CD14-positive monocyte (primary cell): ENCODE results near the gene C3orf20. TPM values are rescaled to one million over a fixed set of nuclear protein-coding genes. Genes with fewer than 3 reads are reported as not detected.

Source experiments
- DNase-seq, 3 donors: peaks; one replicate each; pipeline ENCODE4 v3.0.0-alpha.2; 2011 to 2022
- H2AFZ ChIP-seq: 2 replicates; pipeline ENCODE4 v1.6.0; 2012; ENCODE audit warnings: mild to moderate bottlenecking, low read depth, low read length, inconsistent platforms; ENCODE audit not compliant: insufficient read depth, poor library complexity, severe bottlenecking
- H3K27ac ChIP-seq, 2 donors: 1 replicate in 1 of 2; 2 replicates in 1 of 2; pipeline ENCODE4 v1.5.1; 2012 to 2013; ENCODE audit warnings: low read length in 2 of 2, control low read depth in 1 of 2, inconsistent platforms in 1 of 2, low read depth in 1 of 2, mild to moderate bottlenecking in 1 of 2
- H3K27me3 ChIP-seq, 2 donors: one replicate each; pipeline versions ENCODE4 v1.6.0 to v1.6.1; 2011 to 2013; ENCODE audit warnings: low read length in 2 of 2; ENCODE audit not compliant: control insufficient read depth in 2 of 2, insufficient read depth in 2 of 2
- H3K36me3 ChIP-seq, 2 donors: replicated peaks in 1 of 2; 1 replicate in 1 of 2; 2 replicates in 1 of 2; pipeline versions ENCODE4 v1.5.1 to v1.6.1; 2012 to 2013; ENCODE audit warnings: low read length in 2 of 2, control low read depth in 1 of 2, inconsistent platforms in 1 of 2, mild to moderate bottlenecking in 1 of 2; ENCODE audit not compliant: insufficient read depth in 2 of 2, control insufficient read depth in 1 of 2
- H3K4me1 ChIP-seq, 2 donors: 1 replicate in 1 of 2; 2 replicates in 1 of 2; pipeline versions ENCODE4 v1.5.1 to v1.6.1; 2012 to 2013; ENCODE audit warnings: low read length in 2 of 2, control low read depth in 1 of 2, inconsistent platforms in 1 of 2, mild to moderate bottlenecking in 1 of 2, moderate library complexity in 1 of 2; ENCODE audit not compliant: insufficient read depth in 2 of 2, control insufficient read depth in 1 of 2
- H3K4me2 ChIP-seq: replicated peaks from 2 replicates; pipeline ENCODE3; 2012; ENCODE audit warnings: low read length, moderate library complexity, mild to moderate bottlenecking; ENCODE audit not compliant: poor library complexity, severe bottlenecking; ENCODE audit errors: extremely low read depth
- H3K4me3 ChIP-seq, 3 experiments: fragments of 200-600 bp in 1 of 3; sonication (generic) in 1 of 3; replicated peaks in 1 of 3; 1 replicate in 2 of 3; 2 replicates in 1 of 3; pipeline ENCODE4 v1.5.1; 2011 to 2013; ENCODE audit warnings: low read length in 3 of 3, mild to moderate bottlenecking in 3 of 3, control low read depth in 2 of 3, low read depth in 2 of 3, inconsistent platforms in 1 of 3, moderate library complexity in 1 of 3
- H3K79me2 ChIP-seq: 2 replicates; pipeline ENCODE4 v1.6.0; 2012; ENCODE audit warnings: mild to moderate bottlenecking, control low read depth, inconsistent platforms, low read length, moderate library complexity; ENCODE audit not compliant: insufficient read depth
- H3K9ac ChIP-seq: 2 replicates; pipeline ENCODE4 v1.6.0; 2017; ENCODE audit warnings: low read length, mild to moderate bottlenecking; ENCODE audit not compliant: insufficient read depth, poor library complexity, severe bottlenecking
- H3K9me3 ChIP-seq, 2 donors: replicated peaks in 1 of 2; 1 replicate in 1 of 2; 2 replicates in 1 of 2; pipeline versions ENCODE4 v1.5.1 to v1.6.1; 2012 to 2013; ENCODE audit warnings: low read length in 2 of 2, control low read depth in 1 of 2; ENCODE audit not compliant: control insufficient read depth in 1 of 2, insufficient read depth in 1 of 2
- H4K20me1 ChIP-seq: 2 replicates; pipeline ENCODE4 v1.6.0; 2012; ENCODE audit warnings: mild to moderate bottlenecking, low read length, control low read depth, moderate library complexity; ENCODE audit not compliant: insufficient read depth
- H3K27ac Mint-ChIP-seq, 7 donors: one replicate each; pipeline ENCODE4 v1.8.0; 2020; ENCODE audit warnings: mild to moderate bottlenecking in 7 of 7, mixed read lengths in 7 of 7, moderate library complexity in 6 of 7, inconsistent platforms in 2 of 7
- H3K27me3 Mint-ChIP-seq, 3 donors: one replicate each; pipeline ENCODE4 v1.8.0; 2021 to 2022; ENCODE audit warnings: low read depth in 3 of 3, mild to moderate bottlenecking in 3 of 3, mixed read lengths in 3 of 3, moderate library complexity in 3 of 3, inconsistent platforms in 1 of 3
- H3K36me3 Mint-ChIP-seq, 2 donors: one replicate each; pipeline ENCODE4 v1.8.0; 2020; ENCODE audit warnings: mixed read lengths in 2 of 2, inconsistent platforms in 1 of 2, mild to moderate bottlenecking in 1 of 2
- H3K4me1 Mint-ChIP-seq: one replicate; pipeline ENCODE4 v1.8.0; 2020; ENCODE audit warnings: mild to moderate bottlenecking, mixed read lengths
- H3K4me3 Mint-ChIP-seq, 2 donors: one replicate each; pipeline ENCODE4 v1.8.0; 2020; ENCODE audit warnings: mild to moderate bottlenecking in 2 of 2, mixed read lengths in 2 of 2, moderate library complexity in 1 of 2
- H3K9me3 Mint-ChIP-seq, 7 donors: one replicate each; pipeline ENCODE4 v1.8.0; 2020 to 2022; ENCODE audit warnings: mixed read lengths in 7 of 7, mild to moderate bottlenecking in 6 of 7, moderate library complexity in 6 of 7, inconsistent platforms in 2 of 7
- WGBS: methylation state at CpG from one replicate; pipeline ENCODE4 v1.1.5; 2013; ENCODE audit warnings: missing lambda C conversion rate; ENCODE audit not compliant: insufficient coverage; 5-methylcytosine and 5-hydroxymethylcytosine counted together
- intact Hi-C, 2 donors: fragments of 100-400 bp; cut with micrococcal nuclease; formaldehyde crosslinking; loops; one replicate each; pipeline versions ENCODE4 v1.15.0 to v1.15.1; 2023
- polyA plus RNA-seq, 3 donors: library from polyadenylated mRNA; depleted of rRNA in 1 of 3; unstranded in 2 of 3; stranded (reverse) in 1 of 3; fragments of 300-500 nt in 2 of 3; fragments of >200 nt in 1 of 3; fragmentation: Illumina TruSeq in 2 of 3; gene quantifications; 1 replicate in 2 of 3; 2 replicates in 1 of 3; pipeline ENCODE4 v1.2.3, GENCODE V29; 2012 to 2021
- TF ChIP-seq, protein P1 (sequence below): fragments of 200-600 bp; IDR thresholded peaks from one replicate; pipeline ENCODE4 v1.8.0; 2022; ENCODE audit warnings: antibody characterized with exemption, mild to moderate bottlenecking

C3orf20 gene
- polyA plus RNA-seq, 3 donors = 0.11 TPM; not detected in 2

DNA sequence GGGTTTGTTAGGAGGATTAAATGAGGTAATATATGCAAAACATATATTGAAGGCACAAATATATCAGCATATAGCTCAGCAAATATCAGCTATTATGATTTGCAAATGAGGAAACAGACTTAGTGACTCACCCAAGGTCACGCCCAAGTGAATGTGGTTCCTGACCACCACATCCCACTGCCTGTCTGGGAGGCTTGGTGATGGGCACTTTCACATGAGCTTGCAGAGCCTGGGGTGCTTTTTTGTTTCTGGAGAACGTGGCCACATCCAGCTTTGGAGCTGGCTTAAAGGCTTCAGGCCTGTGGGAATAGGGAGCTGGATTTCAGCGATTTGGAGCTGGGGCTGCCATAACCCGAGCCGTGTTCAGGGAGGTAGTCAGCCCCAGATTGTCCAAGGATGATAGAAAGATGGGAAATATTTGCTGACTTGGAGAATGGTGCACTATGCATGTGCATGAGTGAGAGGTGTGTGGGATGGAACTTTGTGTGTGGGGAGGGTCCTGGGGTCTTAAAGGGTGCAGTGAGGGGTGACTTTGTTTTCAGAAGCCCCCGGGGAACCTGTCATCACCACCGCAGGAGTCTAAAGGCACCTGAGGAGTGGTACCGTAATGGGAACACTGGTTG, 131.8 kb downstream of the C3orf20 start:
- no peak overlapping the region for H3K4me3 ChIP-seq
- H3K36me3 ChIP-seq = no peaks in the 10 kb centered on the region
- H3K4me1 Mint-ChIP-seq = peaks cover 38% of the 10 kb centered on the region
- H3K4me3 Mint-ChIP-seq = peak overlapping the region in 1 of 2 donors; percentile 69
- no peaks in the 10 kb centered on the region for H3K79me2 ChIP-seq
- H3K9ac ChIP-seq = no peak overlapping the region
- peaks cover 44 to 68% (median 62%) of the 10 kb centered on the region in 3 donors for H3K27me3 Mint-ChIP-seq
- no peak overlapping the region for H3K27ac ChIP-seq
- no peak overlapping the region for H3K4me2 ChIP-seq
- intact Hi-C loops = no loop called here
- peaks cover 16 to 29% of the 10 kb centered on the region in 2 donors for H3K4me1 ChIP-seq
- peak; percentile 66 to 79 (median 75) for DNase-seq
- H2AFZ ChIP-seq = no peak overlapping the region
- H3K9me3 Mint-ChIP-seq = peaks cover 0 to 8% (median 4%) of the 10 kb centered on the region in 7 donors
- H3K36me3 Mint-ChIP-seq = no peaks in the 10 kb centered on the region
- H3K27me3 ChIP-seq = peaks cover 26 to 44% of the 10 kb centered on the region in 2 donors
- no peaks in the 10 kb centered on the region for H4K20me1 ChIP-seq
- TF ChIP-seq, protein P1, sequence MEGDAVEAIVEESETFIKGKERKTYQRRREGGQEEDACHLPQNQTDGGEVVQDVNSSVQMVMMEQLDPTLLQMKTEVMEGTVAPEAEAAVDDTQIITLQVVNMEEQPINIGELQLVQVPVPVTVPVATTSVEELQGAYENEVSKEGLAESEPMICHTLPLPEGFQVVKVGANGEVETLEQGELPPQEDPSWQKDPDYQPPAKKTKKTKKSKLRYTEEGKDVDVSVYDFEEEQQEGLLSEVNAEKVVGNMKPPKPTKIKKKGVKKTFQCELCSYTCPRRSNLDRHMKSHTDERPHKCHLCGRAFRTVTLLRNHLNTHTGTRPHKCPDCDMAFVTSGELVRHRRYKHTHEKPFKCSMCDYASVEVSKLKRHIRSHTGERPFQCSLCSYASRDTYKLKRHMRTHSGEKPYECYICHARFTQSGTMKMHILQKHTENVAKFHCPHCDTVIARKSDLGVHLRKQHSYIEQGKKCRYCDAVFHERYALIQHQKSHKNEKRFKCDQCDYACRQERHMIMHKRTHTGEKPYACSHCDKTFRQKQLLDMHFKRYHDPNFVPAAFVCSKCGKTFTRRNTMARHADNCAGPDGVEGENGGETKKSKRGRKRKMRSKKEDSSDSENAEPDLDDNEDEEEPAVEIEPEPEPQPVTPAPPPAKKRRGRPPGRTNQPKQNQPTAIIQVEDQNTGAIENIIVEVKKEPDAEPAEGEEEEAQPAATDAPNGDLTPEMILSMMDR = no peak
- H3K27ac Mint-ChIP-seq = peak overlapping the region in 6 of 7 donors; percentile 7 to 77 (median 74)
- H3K9me3 ChIP-seq = peaks cover 0 to 12% of the 10 kb centered on the region in 2 donors
- 70% methylated on average over 8 of the region's 8 CpGs for WGBS

DNA sequence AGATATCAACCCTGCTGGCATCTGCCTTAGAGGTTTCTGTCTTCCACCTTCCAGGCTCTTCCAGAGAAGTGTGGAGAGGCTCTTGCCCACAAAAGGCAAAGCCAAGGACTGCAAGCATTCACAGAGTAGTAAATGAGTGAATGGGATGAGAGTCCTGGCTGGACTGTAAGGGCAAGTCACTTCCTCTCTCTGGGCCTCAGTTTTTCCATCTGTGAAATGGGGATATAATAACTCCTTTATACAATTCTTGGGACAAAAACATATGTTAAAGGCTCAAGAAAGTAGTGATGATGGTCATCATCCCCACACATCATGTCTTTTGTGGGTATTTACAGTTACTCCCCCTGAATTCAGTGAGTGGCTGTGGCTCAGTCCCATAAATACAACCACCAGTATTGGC, 133.1 kb downstream of the C3orf20 start:
- Mint-ChIP-seq H3K4me1 (peaks cover 38% of the 10 kb centered on the region), H3K36me3 (no peaks in the 10 kb centered on the region), H3K27ac (peak overlapping the region in 1 of 7 donors; percentile 75), H3K4me3 (peak overlapping the region in 1 of 2 donors; percentile 30), H3K27me3 (peaks cover 53 to 75% (median 74%) of the 10 kb centered on the region in 3 donors), H3K9me3 (peaks cover 0 to 8% (median 4%) of the 10 kb centered on the region in 7 donors)
- Histone ChIP-seq H3K4me3 (no peak overlapping the region), H3K27me3 (peaks cover 39 to 57% of the 10 kb centered on the region in 2 donors), H3K36me3 (no peaks in the 10 kb centered on the region), H3K27ac (no peak overlapping the region), H4K20me1 (no peaks in the 10 kb centered on the region), H3K4me2 (no peak overlapping the region), H2AFZ (no peak overlapping the region), H3K9me3 (peaks cover 0 to 12% of the 10 kb centered on the region in 2 donors), H3K9ac (no peak overlapping the region), H3K4me1 (peaks cover 16 to 29% of the 10 kb centered on the region in 2 donors), H3K79me2 (no peaks in the 10 kb centered on the region)
- TF ChIP-seq, protein P1 = no peak
- intact Hi-C loops = no loop called here
- DNase-seq = no peak
